Smooth muscle cell (in vitro differentiated cells): ENCODE data around the gene MYOM3. TPM values are rescaled to one million over a fixed set of nuclear protein-coding genes. Genes with fewer than 3 reads are reported as not detected.

Source experiments
- DNase-seq: peaks from one replicate; lab custom pipeline; 2025; ENCODE audit not compliant: unreplicated experiment; lab: John Stamatoyannopoulos, UW
- H2AFZ ChIP-seq: fragments of 200-600 bp; sonication (generic); 2 replicates; pipeline ENCODE4 v1.6.0; 2016; ENCODE audit warnings: antibody characterized with exemption, low read depth, mild to moderate bottlenecking
- H3F3A ChIP-seq: fragments of 200-600 bp; sonication (generic); 2 replicates; pipeline ENCODE4 v1.6.0; 2017; ENCODE audit warnings: antibody characterized with exemption, low read depth
- H3K27ac ChIP-seq: fragments of 200-600 bp; sonication (generic); 2 replicates; pipeline ENCODE4 v1.5.1; 2016; ENCODE audit warnings: low read depth, mild to moderate bottlenecking
- H3K27me3 ChIP-seq: fragments of 200-600 bp; sonication (generic); 2 replicates; pipeline ENCODE4 v1.6.1; 2016; ENCODE audit warnings: low read depth, mild to moderate bottlenecking
- H3K36me3 ChIP-seq: fragments of 200-600 bp; sonication (generic); 2 replicates; pipeline ENCODE4 v1.5.1; 2016; ENCODE audit warnings: low read depth
- H3K4me1 ChIP-seq: fragments of 200-600 bp; sonication (generic); 2 replicates; pipeline ENCODE4 v1.5.1; 2016; ENCODE audit warnings: low read depth
- H3K4me2 ChIP-seq: fragments of 200-600 bp; sonication (generic); 2 replicates; pipeline ENCODE4 v1.6.0; 2016; ENCODE audit warnings: mild to moderate bottlenecking
- H3K4me3 ChIP-seq: fragments of 200-600 bp; sonication (generic); 2 replicates; pipeline ENCODE4 v1.5.1; 2016; ENCODE audit warnings: mild to moderate bottlenecking
- H3K79me2 ChIP-seq: fragments of 200-600 bp; sonication (generic); 2 replicates; pipeline ENCODE4 v1.6.0; 2016; ENCODE audit warnings: low read depth, mild to moderate bottlenecking
- H3K9ac ChIP-seq: fragments of 200-600 bp; sonication (generic); 2 replicates; pipeline ENCODE4 v1.6.0; 2016; ENCODE audit warnings: low read depth
- H3K9me3 ChIP-seq: fragments of 200-600 bp; sonication (generic); replicated peaks from 2 replicates; pipeline ENCODE4 v1.5.1; 2016; ENCODE audit warnings: low read depth
- H4K20me1 ChIP-seq: fragments of 200-600 bp; sonication (generic); 2 replicates; pipeline ENCODE4 v1.6.0; 2016; ENCODE audit warnings: low read depth
- CTCF ChIP-seq: fragments of 200-600 bp; sonication (generic); IDR thresholded peaks from 2 replicates; pipeline ENCODE4 v1.5.1; 2017; ENCODE audit warnings: borderline replicate concordance, mild to moderate bottlenecking, antibody characterized with exemption; ENCODE audit not compliant: insufficient read depth, poor library complexity, severe bottlenecking
- WGBS: methylation state at CpG from one replicate; pipeline ENCODE4 v1.1.7; 2016; ENCODE audit warnings: low lambda C conversion rate; 5-methylcytosine and 5-hydroxymethylcytosine counted together
- polyA plus RNA-seq: library from polyadenylated mRNA; unstranded; fragments of >200 nt; fragmentation: Nextera tagmentation; extraction: Ambion mirVana; gene quantifications from 2 replicates; pipeline ENCODE4 v1.2.1, GENCODE V29; 2016
- total RNA-seq: library from RNA; depleted of rRNA; stranded (reverse); fragments of >200 nt; gene quantifications from 2 replicates; pipeline ENCODE4 v1.2.3, GENCODE V29; 2014

MYOM3 gene
- total and polyA plus RNA-seq, 2 experiments from 2014 or later, result 0.18 to 0.26 TPM

- Histone ChIP-seq H3K4me1 (no peaks in the 10 kb centered on the region), H4K20me1 (no peaks in the 10 kb centered on the region), H3K4me2 (peak overlapping the region; percentile 71), H3K9ac (no peak overlapping the region), H2AFZ (no peak overlapping the region), H3F3A (no peaks in the 10 kb centered on the region), H3K27ac (no peak overlapping the region), H3K27me3 (no peaks in the 10 kb centered on the region), H3K4me3 (no peak overlapping the region), H3K9me3 (no peaks in the 10 kb centered on the region), H3K79me2 (no peaks in the 10 kb centered on the region), H3K36me3 (no peaks in the 10 kb centered on the region)
- DNase-seq, result peak; percentile 34
- 23% methylated on average over 15 of the region's 15 CpGs for WGBS
- TF ChIP-seq CTCF, result peak; percentile 85
These were observed 41.0 kb downstream of the MYOM3 start for GRCh38 chr1:24070821-24071393.

GRCh38 chr1:24069817-24070216 lies 42.1 kb downstream of the MYOM3 start:
- no peak for TF ChIP-seq CTCF
- Histone ChIP-seq H3K4me2 (no peak overlapping the region), H3K27ac (no peak overlapping the region), H3K4me1 (no peaks in the 10 kb centered on the region), H2AFZ (no peak overlapping the region), H3K9me3 (no peaks in the 10 kb centered on the region), H3K27me3 (no peaks in the 10 kb centered on the region), H3K36me3 (no peaks in the 10 kb centered on the region), H3K9ac (no peak overlapping the region), H3K4me3 (no peak overlapping the region), H3F3A (no peaks in the 10 kb centered on the region), H4K20me1 (no peaks in the 10 kb centered on the region), H3K79me2 (no peaks in the 10 kb centered on the region)
- 70% methylated on average over 7 of the region's 7 CpGs for WGBS
- no peak for DNase-seq

- no peaks in the 10 kb centered on the region for H3K27me3 ChIP-seq
- H3K9me3 ChIP-seq, result no peaks in the 10 kb centered on the region
- H3F3A ChIP-seq, result no peaks in the 10 kb centered on the region
- WGBS, result 91% methylated on average over 10 of the region's 12 CpGs
- H3K4me3 ChIP-seq, result no peak overlapping the region
- H3K4me2 ChIP-seq, result no peak overlapping the region
- no peak for DNase-seq
- no peaks in the 10 kb centered on the region for H3K4me1 ChIP-seq
- no peak overlapping the region for H3K27ac ChIP-seq
- no peaks in the 10 kb centered on the region for H3K36me3 ChIP-seq
- no peak overlapping the region for H2AFZ ChIP-seq
- no peak for TF ChIP-seq CTCF
- H3K79me2 ChIP-seq, result no peaks in the 10 kb centered on the region
- no peak overlapping the region for H3K9ac ChIP-seq
- no peaks in the 10 kb centered on the region for H4K20me1 ChIP-seq
These were observed 44.0 kb downstream of the MYOM3 start for GRCh38 chr1:24067978-24068377.

- Histone ChIP-seq H3K27ac (no peak overlapping the region), H3K36me3 (no peaks in the 10 kb centered on the region), H3K4me1 (no peaks in the 10 kb centered on the region), H3K4me3 (no peak overlapping the region), H3K4me2 (no peak overlapping the region), H3K9ac (no peak overlapping the region), H4K20me1 (no peaks in the 10 kb centered on the region), H3F3A (no peaks in the 10 kb centered on the region), H3K79me2 (no peaks in the 10 kb centered on the region), H2AFZ (no peak overlapping the region), H3K9me3 (no peaks in the 10 kb centered on the region), H3K27me3 (no peaks in the 10 kb centered on the region)
- no peak for DNase-seq
- TF ChIP-seq CTCF, result no peak
- WGBS, result 93% methylated on average over 7 of the region's 7 CpGs
These were observed 46.6 kb downstream of the MYOM3 start for GRCh38 chr1:24065304-24065703.
